ENCODE measurements around the gene ZNF618.
"Not testable (repeated sequence)": the region's sequence is repeated elsewhere in the genome, so short reads cannot be mapped to it uniquely, and the experiment has no call there.

The ZNF618 gene

DNA sequence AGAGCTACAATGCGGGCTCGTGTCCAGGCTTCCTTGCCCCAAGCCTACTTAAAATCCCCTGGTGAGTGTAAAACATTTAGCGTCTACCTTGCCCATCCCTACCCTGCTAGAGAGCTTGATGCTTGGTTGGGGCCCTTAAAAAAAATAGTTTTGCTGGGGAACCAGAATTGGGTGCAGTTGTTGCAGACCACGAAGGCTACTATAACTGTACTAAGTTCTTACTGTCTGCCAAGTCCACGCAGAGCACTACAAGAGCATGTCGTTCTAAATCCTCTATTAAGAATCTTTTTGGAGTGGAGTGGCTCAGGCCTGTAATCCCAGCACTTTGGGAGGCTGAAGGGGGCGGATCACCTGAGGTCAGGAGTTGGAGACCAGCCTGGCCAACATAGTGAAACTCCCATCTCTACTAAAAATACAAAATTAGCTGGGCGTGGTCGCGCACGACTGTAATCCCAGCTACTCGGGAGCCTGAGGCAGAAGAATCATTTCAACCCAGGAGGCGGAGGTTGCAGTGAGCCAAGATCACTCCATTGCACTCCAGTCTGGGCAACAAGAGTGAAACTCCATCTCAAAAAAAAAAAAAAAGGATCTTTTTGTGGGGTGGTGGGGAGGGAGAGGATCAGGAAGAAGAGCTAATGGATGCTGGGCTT, 206.8 kb downstream of the ZNF618 start:
- DNase-seq (ENCODE audit: low spot score), result not testable (repeated sequence)

DNA sequence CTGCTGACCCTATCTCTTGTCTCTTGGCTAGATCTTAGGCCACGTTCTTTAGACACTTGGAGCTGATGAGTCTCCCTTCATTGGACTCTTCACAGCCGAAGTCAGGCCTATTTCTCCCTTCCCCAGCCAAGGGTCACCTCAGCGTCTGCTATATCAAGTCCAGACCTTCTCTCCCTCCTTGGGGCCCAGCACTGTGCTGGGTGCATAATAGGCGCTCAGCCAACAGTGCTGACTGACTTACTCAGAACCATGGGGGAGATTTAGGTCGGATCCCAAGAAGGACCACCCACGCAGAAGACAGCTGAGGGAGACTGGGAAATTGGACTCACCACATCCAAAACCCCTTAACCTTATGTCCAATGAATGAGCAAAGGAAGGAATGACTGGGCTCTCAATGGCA, 207.6 kb downstream of the ZNF618 start:
- no peak for DNase-seq (ENCODE audit: low spot score)

DNA sequence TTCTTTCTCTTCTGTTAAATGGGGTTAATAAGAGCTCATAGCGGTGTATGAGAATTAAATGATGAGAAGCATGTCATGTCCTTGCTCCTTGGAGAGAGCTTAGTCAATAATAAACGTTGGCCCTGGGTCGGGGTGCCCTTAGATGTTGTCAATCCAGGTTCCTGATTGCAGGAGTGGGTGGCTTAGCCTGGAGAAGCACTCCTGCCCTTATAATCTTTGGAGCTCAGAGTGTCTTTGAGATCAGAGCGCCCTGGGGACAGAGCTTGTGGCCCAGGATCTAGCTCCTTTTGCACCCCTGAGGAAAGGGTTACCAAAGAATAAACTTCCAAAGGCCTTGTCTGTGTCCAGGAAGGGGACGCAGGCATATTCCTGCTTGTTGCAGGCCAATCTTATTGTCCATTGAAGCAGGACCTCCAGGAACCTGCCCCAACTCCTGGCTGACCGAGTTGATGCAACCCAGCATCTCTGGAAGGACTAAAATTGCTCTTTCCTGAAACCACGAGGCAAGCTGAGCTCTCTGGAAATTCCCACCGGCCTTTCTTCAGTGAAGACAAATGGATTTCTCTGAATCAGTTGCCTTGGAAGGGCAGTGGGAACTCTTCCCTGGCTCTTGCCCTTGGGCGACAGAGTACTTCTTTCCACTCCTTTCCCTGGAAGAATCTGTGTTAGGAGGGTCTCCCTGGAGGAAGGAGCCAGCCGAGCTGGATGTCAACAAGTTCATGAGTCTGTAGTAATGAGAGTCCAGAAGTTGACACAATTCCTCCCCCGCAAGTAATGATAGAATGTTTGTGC, 208.4 kb downstream of the ZNF618 start:
- DNase-seq (ENCODE audit: low spot score), result no peak

DNA sequence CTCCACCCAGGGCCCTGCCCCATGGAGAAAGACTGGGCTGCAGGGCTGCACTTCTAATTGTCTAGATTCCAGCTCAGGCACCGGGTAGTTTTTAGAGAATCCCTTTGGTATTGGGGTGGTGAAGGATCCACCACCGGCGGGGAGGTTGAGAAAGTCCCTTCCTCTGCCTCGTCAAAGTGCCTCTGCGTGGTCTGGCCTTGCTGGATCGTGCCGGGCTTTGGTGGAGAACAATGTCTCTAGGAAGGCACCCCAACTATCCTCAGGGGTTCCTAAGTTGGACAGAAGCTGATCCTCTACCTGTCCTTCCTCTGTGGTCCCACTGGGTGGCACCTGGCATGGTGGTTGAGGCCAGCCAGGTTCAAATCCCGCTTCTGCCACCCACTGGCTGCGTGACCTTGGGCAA, 209.3 kb downstream of the ZNF618 start:
- no peak for DNase-seq (ENCODE audit: low spot score)

DNA sequence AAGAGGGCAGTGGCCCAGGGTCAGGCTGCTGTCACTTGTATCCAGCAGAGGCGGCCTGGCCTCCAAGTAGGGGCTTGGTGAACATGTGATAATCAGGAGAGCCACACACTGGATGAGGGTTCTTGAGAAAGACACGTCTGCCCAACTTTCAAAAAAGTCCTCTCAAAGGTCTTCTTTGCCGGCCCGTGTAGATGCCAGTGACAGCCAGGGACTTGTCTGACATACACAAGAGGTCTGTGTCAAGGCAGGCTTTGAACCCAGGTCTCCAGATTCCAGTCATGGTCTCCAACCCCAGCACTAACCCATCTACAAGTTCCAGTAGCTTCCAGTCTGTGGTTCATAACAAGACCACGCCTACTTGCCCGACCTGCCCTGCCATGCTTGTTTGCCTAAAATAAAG, 209.9 kb downstream of the ZNF618 start:
- no peak for DNase-seq (ENCODE audit: low spot score)

DNA sequence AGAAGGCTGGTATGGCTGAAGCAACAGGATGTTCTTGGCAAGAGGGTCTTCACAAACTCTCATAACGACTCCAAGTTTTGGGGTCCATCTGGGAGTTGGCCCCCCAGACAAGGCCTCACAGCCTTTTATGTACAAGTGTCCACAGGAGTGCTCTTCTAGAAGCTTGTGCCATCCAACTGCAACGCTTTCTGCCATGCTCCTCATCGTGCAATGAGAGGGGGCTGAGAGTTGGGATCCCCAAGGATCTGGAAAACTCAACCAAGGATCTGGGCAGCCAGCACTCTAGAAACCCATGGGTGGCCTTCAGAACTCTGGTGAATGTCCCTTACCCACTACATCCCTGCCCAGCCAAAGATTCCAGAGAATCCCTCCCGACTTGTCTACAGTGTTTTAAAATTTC, 210.5 kb downstream of the ZNF618 start:
- DNase-seq (ENCODE audit: low spot score), result no peak

DNA sequence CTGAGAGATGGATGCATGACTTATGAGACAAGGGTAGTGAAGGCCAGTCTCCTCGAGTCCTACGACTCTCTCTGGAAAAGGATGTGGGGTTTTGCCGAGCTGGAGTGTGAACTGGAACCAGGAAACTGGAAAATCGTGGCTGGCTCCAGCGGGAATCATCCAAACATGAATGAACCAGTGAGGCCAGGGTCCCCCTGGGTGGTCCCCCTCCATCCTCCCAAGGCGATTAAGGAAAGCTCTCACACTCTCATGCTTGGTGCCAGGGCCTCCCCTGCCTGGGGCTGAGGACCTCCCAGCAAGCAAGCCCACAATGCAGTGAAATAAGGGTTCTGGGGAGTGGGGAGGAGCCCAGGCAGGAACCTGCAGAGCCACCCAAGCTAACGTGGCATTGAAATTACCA, 211.6 kb downstream of the ZNF618 start:
- no peak for DNase-seq (ENCODE audit: low spot score)

DNA sequence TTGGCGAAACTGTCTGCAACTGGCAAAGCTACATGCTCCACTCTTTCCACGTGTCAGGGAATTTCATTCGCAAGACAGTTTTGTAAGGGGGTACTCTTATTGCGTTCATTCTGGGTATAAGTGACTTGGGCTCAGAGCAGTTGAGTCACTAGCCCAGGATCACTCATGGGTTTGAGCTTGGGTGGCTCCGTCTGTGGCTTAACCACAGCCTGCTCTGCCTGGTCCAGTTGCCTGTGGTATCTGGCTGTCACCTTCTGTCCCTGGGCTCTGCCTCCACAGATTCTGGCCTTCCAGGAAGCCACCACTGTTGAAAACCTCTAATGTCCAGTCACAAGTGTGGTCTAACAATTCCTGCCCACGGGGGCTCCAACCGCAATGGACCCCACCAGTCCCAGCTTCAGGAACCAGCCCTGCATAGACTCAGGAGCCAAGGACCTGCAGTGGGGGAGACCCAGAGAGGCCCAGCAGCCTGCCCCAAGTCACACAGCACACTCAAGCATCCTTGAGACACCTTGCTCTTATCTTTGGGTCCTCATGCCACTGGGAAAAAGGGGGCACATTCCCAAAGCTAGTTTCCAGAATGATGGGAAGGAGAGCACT, 212.6 kb downstream of the ZNF618 start:
- no peak for DNase-seq (ENCODE audit: low spot score)

DNA sequence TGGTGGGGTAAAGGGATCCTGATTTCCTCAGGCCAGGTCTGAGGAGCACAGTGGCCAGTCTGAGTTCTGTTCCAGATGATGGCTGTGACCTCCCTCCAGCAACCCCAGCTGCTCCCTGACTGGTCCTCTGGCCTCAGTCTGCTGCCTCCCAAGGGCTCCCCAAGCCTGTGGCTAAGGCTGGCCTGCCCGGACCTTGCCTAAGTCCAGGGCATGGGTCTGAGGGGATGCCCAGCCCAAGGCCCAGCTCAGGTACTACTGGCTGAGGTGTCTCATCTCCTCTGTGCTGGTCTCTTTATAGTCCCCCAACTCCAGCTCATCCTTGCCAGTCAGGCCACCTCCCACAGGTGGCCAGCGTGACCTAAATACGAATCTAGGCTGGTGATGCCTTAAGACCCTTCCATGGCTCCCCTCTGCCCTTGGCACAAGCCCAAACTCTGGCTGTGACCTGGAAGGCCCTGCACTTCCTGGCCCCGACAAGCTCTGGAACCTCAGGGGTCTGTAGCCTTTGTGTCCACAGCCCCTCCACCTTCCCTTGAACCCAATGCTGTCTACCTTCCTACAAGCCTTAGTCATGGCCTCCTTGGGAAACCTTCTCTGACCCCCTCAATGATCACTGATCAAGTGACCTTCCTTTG, 213.2 kb downstream of the ZNF618 start:
- no peak for DNase-seq (ENCODE audit: low spot score)

DNA sequence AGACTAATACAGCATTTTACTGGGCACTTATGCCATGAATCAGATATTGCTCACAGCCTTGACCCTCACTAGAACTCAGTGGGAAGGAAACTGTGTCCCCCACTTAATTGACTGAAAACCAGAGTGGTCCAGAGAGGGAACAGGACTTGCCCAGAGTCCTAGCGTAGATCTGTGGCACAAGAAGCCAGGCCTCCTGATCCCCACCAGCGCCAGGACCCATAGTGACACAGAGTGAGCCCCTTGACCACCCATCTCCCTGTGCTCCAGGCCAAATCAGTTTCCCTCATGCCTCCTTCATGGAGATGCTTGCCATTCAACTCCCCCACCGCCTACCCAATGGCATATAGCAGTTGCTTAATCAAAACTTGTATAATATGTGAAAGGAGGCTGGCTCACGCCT, 214.7 kb downstream of the ZNF618 start:
- DNase-seq (ENCODE audit: low spot score), result no peak

DNA sequence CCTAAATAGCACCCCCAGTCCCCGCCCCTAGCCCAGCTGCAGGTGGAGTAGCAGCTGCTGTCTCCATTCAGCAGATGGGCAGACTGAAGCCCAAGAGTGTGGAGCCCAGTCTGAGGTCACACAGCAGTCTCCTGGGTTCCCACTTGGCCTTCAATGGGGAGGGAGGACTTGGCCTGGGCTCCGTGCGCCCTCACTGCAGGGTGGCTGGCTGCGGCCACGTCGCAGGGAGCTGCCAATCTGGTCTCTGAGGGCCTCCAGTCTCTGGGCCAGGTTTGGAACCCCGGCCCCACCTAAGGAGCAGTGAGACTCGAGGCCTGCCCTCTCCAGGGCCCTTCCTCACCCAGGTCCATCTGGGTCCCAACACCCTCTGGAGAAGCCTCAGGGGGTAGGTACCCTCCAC, 215.6 kb downstream of the ZNF618 start:
- DNase-seq (ENCODE audit: low spot score), result no peak

DNA sequence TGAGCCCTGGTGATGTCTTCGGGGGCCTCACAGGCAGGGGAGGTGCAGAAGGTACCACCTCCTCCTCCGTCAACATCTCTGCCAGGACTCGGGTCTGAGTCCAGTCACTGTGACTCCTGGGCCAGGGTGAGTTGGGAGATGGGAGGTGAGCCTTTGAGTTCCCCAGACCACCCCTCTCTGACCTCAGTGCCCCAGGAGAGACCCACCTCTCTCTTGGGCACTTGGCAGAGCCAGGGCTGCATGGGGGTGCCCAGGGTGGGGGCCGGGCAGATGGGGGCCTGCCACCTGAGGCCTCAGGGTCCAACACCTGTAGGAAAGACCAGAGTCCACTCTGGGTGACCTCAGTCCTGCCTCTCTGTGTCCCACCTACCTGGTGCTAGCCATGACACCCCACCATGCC, 216.2 kb downstream of the ZNF618 start:
- no peak for DNase-seq (ENCODE audit: low spot score)

DNA sequence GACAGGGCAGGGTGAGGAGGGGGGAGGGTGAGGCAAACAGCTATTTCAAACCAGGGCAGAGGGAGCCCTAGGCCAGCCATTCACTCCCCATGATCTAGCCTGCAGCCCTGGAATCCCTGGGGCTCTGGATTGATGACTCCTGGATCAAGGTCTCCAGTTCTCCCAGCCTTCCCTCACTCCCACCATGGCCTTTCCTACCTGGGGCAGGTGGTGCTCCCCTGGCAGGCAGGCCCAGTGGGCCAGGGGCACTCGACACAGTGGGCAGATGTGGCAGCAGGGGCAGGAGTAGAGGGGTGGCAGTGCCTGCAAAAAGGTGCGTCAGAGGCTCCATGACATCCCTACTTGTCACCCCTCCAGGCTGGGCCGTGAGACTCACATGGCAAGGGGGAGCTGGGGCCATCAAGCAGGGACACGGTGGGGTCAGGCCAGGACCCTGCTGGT, 216.9 kb downstream of the ZNF618 start:
- DNase-seq (ENCODE audit: low spot score), result no peak

DNA sequence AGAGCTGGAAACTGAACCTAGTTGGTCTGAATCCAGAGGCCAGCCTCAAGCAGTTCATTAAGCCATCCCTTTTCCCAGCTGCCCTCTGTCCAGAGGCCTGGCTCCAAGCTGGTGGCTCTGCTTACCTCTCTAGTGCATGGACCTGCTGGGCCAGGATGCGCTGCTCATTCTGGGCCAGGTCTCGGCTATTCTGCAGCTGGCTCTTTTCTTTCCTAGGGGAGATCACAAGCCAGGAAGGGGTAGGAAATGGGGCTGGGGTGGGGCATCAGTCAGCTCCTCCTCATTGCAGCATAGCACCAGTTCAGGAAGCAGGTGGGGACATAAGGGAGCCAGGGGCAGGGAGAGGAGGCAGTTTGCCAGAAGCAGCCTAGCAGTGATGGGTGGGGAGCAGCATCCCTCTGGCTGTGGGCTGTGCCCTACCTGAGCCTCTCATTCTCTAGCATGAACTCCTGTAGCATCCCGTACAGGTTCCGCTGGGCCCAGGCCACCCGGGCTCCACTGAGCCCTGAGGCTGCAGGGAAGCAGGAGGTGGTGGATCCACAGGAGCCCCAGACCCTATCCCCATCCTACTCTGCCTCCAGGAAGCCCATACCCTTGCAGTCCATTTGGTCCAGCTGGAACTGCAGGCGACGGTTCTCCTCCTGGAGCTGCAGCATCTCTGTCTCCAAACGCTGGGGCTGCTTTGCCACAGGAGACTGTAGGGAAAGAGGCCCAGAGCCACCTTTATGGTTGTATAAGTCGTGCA, 217.8 kb downstream of the ZNF618 start:
- no peak for DNase-seq (ENCODE audit: low spot score)

DNA sequence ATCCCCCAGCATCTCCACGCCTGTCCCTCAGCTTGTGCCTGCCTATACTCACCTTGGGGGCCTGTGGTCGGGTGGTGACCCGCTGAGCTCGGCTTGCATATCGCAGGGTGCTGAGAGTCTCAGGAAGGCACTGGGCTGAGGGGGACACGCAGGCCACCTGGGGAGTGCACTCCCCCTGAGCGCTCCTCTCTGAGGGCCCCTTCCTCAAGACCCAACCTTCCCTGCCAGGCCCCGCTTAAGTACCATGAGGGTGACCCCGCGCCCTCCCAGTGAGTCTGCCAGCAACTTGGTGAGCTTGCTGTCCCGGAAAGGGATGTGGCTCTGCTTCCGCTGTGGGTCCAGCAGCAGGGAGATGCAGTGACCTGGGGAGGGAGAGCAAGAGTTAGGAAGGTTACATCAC, 218.9 kb downstream of the ZNF618 start:
- DNase-seq (ENCODE audit: low spot score), result no peak

DNA sequence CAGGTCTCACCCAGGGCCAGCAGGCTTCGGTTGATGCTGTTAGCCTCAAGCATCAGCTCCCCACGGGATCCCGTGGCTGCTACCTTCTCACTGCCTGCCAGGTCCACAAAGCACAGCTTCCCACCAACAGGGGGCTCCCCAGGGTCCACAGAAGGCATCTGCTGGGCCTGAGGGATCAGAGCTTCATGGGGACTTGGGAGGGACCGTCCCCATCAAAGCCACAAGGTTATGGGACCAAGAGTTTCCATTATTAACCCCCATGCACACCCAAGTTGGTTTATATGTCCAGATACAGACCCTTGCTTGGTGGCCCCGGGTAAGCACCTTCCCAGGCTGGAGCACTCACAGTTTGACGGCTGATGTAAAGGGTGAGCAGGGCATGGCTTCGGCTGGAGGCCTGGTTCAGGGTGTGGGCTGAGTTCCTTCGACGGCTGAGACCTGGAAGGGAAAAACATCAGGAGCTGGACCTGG, 220.0 kb downstream of the ZNF618 start:
- DNase-seq (ENCODE audit: low spot score), result no peak

DNA sequence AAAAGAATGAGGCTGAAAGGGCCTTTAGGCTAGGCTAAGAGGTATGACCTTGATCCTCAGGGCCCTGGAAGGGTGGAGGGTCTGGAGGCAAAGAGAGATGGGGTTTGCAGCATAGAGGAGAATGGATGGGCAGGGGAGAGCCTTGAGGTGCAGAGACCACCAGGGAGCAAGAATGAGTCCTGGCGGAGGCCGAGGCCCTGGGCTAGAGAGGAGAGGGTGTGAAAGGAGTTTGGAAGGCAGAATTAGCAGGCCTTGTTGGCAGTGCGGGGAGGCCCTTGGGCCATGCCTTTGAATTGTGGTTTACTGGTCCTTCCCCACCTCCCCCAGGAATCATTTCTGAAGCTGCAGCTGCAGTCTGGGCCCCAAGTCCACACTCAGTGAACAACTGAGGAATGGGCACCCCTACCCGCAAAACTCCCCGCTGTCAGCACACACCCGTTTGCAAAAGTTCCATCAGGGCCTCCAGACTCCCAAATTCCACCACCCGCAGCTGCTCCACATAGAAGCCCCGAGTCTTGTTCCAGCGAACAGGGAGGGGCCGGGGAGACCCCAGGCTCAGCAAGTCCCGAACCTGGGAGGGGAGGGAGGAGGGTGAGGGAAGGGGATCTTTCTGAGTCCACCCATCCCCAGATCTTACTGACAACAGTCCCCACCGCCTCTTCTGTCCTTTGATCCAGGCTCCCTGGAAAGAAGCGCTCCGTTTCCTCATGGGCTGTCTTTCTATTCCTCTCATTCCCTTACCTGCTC, 220.9 kb downstream of the ZNF618 start:
- DNase-seq (ENCODE audit: low spot score), result no peak

DNA sequence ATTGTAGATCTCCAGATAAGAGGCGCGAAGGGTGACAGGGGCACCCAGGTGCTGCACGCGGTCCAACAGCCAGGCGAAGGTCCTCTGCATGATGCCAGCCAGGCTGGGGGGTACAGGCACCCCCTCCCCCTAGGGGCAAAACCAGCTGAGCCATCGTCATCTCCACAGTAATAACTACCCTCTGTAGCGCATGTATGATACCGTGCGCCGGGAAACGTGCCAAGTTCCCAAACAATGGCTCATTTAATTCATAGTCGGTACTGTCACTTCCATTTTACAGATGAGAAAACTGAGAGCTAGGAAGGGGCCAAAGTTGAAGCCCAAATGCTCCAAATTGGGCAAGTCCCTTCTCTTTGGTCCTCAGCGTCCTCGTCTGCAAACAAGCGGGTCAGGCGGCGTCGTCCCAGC, 221.5 kb downstream of the ZNF618 start:
- no peak for DNase-seq (ENCODE audit: low spot score)

DNA sequence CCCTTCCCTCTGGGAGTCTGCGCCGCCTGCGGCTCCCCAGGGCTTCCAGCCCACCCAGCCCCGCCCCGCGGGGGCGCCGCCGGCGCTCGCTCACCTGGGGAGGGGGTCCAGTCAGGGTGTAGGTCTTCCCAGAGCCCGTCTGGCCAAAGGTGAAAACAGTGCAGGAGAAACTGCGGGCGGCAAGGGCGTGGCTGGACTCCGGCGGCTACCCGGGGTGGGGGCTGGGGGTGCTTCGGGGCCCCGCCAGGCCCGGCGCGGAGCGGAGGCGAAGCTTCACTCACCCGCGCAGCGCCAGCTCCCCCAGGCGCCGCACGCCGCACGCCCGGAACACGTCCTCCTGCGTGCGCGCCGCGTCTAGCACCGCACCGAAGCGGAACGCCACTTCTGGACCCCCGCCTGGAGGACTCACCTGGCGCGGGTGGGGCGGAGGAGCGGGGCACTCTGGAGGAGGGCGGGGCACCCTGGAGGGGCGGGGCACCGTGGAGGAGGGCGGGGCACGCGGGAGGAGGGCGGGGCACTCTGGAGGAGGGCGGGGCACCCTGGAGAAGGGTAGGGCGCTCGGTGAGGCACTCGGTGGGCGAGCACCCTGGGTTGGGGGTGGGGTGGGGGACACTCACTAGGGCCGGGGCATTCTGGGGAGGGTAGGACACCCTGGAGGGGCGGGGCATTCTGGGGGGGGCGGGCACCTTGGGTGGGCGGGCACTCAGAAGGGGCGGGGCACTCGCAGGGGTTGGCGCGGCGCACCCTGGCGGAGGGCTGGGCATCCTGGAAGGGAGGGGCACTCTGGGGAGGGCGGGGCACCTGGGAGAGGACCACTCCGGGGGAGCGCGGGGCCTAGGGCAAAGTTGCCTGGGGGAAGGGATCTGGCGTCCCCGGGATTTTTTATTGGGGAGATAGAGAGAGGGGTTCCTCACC, 222.2 kb downstream of the ZNF618 start:
- DNase-seq (ENCODE audit: low spot score), result peak; percentile 34

Measured in hematopoietic multipotent progenitor cell treated with erythropoietin and hydrocortisone succinate and interleukin-3 and kit ligand, for 17 days (in vitro differentiated cells).